Measurements from ENCODE around the gene MYLK2. TPM values are rescaled to one million over a fixed set of nuclear protein-coding genes. Genes with fewer than 3 reads are reported as not detected.

Gene MYLK2
- polyA plus RNA-seq, 1 donor (not counting 4 experiments of a cell fraction or from before 2014, with no cell fraction given) = 0.05 TPM

DNA sequence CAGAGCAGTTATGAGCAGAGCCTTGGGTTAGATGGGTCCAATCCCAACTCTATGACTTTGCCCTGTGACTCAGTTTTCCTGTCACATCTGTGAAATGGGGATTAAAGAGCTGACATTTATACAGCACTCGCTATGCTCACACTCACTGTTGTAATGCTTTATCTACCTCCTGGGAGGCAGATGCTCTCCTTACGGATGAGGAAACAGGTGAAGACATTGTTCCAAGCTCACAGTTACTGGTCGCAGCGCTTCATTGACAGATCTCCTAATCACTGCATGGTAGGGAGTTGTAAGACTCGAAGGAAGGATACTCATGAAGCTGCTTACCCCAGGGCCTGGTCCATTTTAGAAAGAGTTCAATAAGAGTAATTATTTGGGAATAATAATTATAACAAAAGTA, 2.9 kb upstream of the MYLK2 start:
- H4K20me1 ChIP-seq (ENCODE audit: control insufficient read depth, extremely low read depth, insufficient read depth, low read length) = no peaks in the 10 kb centered on the region
- H3K9ac ChIP-seq (ENCODE audit: control insufficient read depth, extremely low read depth, insufficient read depth, low read length) = no peak overlapping the region
- no peaks in the 10 kb centered on the region for H3K9me1 ChIP-seq (ENCODE audit: control insufficient read depth, extremely low read depth, insufficient read depth, low read length)
- H3K4me1 ChIP-seq (ENCODE audit: control insufficient read depth, extremely low read depth, insufficient read depth, low read length) = no peaks in the 10 kb centered on the region
- peaks cover 4% of the 10 kb centered on the region for H3K27me3 ChIP-seq (ENCODE audit: control insufficient read depth, extremely low read depth, insufficient read depth, low read length)
- no peaks in the 10 kb centered on the region for H3K79me2 ChIP-seq (ENCODE audit: control insufficient read depth, insufficient read depth, low read length)
- no peak overlapping the region for H3K27ac ChIP-seq (ENCODE audit: control insufficient read depth, insufficient read depth, low read length)
- H3K4me2 ChIP-seq (ENCODE audit: control insufficient read depth, extremely low read depth, insufficient read depth, low read depth, low read length) = no peak overlapping the region
- dilution Hi-C loops (cut with MboI; ENCODE audit: extremely low pct_ligation_motif_present, low sequenced_read_pairs) = no loop called here
- FAIRE-seq (no peak), DNase-seq (ENCODE audit: low read depth, low spot score) (no peak)
- no peak overlapping the region for H2AFZ ChIP-seq (ENCODE audit: control insufficient read depth, low read length)
- TF ChIP-seq CTCF (optimal IDR thresholded peaks at IDR 0.05 in 1 of 3, IDR thresholded peaks at IDR 0.05 in 1 of 3, conservative IDR thresholded peaks at IDR 0.05 in 1 of 3; ENCODE audit: extremely low read depth in 1 of 3, insufficient read depth in 2 of 3, low read length in 3 of 3) (no peak), EZH2 (IDR thresholded peaks at IDR 0.05; ENCODE audit: low read length) (no peak)
- H3K9me3 ChIP-seq (ENCODE audit: control insufficient read depth, low read depth, low read length) = no peaks in the 10 kb centered on the region
- H3K36me3 ChIP-seq (ENCODE audit: control insufficient read depth in 2 of 2, extremely low read depth in 1 of 2, insufficient read depth in 2 of 2, low read length in 2 of 2) = no peaks in the 10 kb centered on the region
- H3K4me3 ChIP-seq (ENCODE audit: control insufficient read depth in 2 of 3, extremely low read depth in 1 of 3, insufficient read depth in 2 of 3, low read depth in 1 of 3, low read length in 3 of 3) = no peak overlapping the region

GRCh38 chr20:31817461-31817860, 1.7 kb upstream of the MYLK2 start:
- TF ChIP-seq CTCF (optimal IDR thresholded peaks at IDR 0.05 in 1 of 3, IDR thresholded peaks at IDR 0.05 in 1 of 3, conservative IDR thresholded peaks at IDR 0.05 in 1 of 3; ENCODE audit: extremely low read depth in 1 of 3, insufficient read depth in 2 of 3, low read length in 3 of 3) (no peak), EZH2 (IDR thresholded peaks at IDR 0.05; ENCODE audit: low read length) (no peak)
- H2AFZ ChIP-seq (ENCODE audit: control insufficient read depth, low read length) = no peak overlapping the region
- no peaks in the 10 kb centered on the region for H3K4me1 ChIP-seq (ENCODE audit: control insufficient read depth, extremely low read depth, insufficient read depth, low read length)
- no peaks in the 10 kb centered on the region for H3K9me3 ChIP-seq (ENCODE audit: control insufficient read depth, low read depth, low read length)
- H3K4me3 ChIP-seq (ENCODE audit: control insufficient read depth in 2 of 3, extremely low read depth in 1 of 3, insufficient read depth in 2 of 3, low read depth in 1 of 3, low read length in 3 of 3) = no peak overlapping the region
- no peak overlapping the region for H3K27ac ChIP-seq (ENCODE audit: control insufficient read depth, insufficient read depth, low read length)
- H3K9me1 ChIP-seq (ENCODE audit: control insufficient read depth, extremely low read depth, insufficient read depth, low read length) = no peaks in the 10 kb centered on the region
- dilution Hi-C loops (cut with MboI; ENCODE audit: extremely low pct_ligation_motif_present, low sequenced_read_pairs) = no loop called here
- FAIRE-seq (no peak), DNase-seq (ENCODE audit: low read depth, low spot score) (no peak)
- H3K36me3 ChIP-seq (ENCODE audit: control insufficient read depth in 2 of 2, extremely low read depth in 1 of 2, insufficient read depth in 2 of 2, low read length in 2 of 2) = no peaks in the 10 kb centered on the region
- no peaks in the 10 kb centered on the region for H3K79me2 ChIP-seq (ENCODE audit: control insufficient read depth, insufficient read depth, low read length)
- peaks cover 4% of the 10 kb centered on the region for H3K27me3 ChIP-seq (ENCODE audit: control insufficient read depth, extremely low read depth, insufficient read depth, low read length)
- no peaks in the 10 kb centered on the region for H4K20me1 ChIP-seq (ENCODE audit: control insufficient read depth, extremely low read depth, insufficient read depth, low read length)
- no peak overlapping the region for H3K9ac ChIP-seq (ENCODE audit: control insufficient read depth, extremely low read depth, insufficient read depth, low read length)
- H3K4me2 ChIP-seq (ENCODE audit: control insufficient read depth, extremely low read depth, insufficient read depth, low read depth, low read length) = no peak overlapping the region

Data from keratinocyte (primary cell).